ENCODE data around the gene UST. TPM values are rescaled to one million over a fixed set of nuclear protein-coding genes. Genes with fewer than 3 reads are reported as not detected.

The UST gene
- total RNA-seq, 2 experiments from 2014 or later: 1.2 to 1.5 TPM

DNA sequence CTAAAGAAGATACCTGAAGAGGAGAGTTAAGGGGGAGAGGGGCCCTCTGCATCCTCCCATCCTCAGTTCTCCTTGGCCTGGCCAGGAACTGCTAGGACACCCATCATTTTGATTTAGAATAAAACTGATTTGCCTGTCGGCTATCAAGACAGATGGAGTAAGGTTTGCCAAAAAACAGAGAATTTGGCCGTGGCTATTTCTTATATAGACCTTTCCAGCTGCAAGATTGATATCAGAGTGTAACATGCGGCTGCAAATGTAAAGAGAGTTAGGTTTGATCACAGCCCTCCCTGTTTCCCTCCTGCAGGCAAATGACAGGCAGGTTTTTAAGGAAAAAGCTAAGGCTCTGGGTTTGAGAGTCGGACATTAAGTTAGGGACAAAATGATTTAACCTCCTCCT, 344.1 kb downstream of the UST start:
- DNase-seq: no peak
- Mint-ChIP-seq H3K4me3 (no peak overlapping the region), H3K4me1 (ENCODE audit: low read depth) (peaks cover 38% of the 10 kb centered on the region), H3K27ac (no peak overlapping the region), H3K27me3 (no peaks in the 10 kb centered on the region), H3K36me3 (ENCODE audit: low read depth) (peaks cover 3% of the 10 kb centered on the region), H3K9me3 (peaks cover 2% of the 10 kb centered on the region)
- TF ChIP-seq, protein P1, sequence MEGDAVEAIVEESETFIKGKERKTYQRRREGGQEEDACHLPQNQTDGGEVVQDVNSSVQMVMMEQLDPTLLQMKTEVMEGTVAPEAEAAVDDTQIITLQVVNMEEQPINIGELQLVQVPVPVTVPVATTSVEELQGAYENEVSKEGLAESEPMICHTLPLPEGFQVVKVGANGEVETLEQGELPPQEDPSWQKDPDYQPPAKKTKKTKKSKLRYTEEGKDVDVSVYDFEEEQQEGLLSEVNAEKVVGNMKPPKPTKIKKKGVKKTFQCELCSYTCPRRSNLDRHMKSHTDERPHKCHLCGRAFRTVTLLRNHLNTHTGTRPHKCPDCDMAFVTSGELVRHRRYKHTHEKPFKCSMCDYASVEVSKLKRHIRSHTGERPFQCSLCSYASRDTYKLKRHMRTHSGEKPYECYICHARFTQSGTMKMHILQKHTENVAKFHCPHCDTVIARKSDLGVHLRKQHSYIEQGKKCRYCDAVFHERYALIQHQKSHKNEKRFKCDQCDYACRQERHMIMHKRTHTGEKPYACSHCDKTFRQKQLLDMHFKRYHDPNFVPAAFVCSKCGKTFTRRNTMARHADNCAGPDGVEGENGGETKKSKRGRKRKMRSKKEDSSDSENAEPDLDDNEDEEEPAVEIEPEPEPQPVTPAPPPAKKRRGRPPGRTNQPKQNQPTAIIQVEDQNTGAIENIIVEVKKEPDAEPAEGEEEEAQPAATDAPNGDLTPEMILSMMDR (IDR thresholded peaks at IDR 0.05): no peak
- ATAC-seq: no peak
- POLR2A ChIA-PET: no interaction called here
- intact Hi-C loops (cut with micrococcal nuclease): no loop called here
- CTCF ChIA-PET: interaction anchor here (0.9 to 1.3 kb wide), 3 partner anchors 15 to 138 kb away, joined by 3 to 4 read pairs (median 3); no protein-coding TSS in a partner anchor

DNA sequence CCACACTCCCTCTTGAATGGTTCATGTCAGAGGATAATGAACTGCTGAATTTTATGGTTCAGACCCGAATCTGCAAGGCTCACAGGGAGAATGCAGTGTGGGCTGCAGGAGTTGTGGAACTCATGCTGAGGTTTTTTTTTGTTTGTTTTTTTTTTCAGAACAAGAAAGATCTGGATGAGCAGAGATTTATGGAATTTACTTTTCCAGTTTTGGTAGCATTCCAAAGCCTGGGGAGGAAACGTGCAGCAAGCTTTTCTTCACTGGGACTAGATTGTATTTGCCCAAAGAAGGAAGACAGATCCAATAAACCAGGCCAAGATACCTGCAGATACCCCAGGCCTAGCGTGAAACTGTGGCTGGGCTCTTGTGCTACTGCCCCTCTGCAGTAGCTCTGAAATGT, 346.8 kb downstream of the UST start:
- Mint-ChIP-seq H3K36me3 (ENCODE audit: low read depth) (peaks cover 20% of the 10 kb centered on the region), H3K27ac (peak overlapping the region; percentile 96), H3K4me3 (peak overlapping the region; percentile 62), H3K4me1 (ENCODE audit: low read depth) (peaks cover 50% of the 10 kb centered on the region), H3K27me3 (no peaks in the 10 kb centered on the region), H3K9me3 (peaks cover 11% of the 10 kb centered on the region)
- ChIA-PET CTCF (interaction anchor here (0.6 to 3.8 kb wide), 7 partner anchors 8 to 338 kb away, joined by 3 to 14 read pairs (median 8); no protein-coding TSS in a partner anchor), POLR2A (interaction anchor here (1.3 to 1.6 kb wide), 3 partner anchors 14 to 338 kb away, joined by 3 to 5 read pairs (median 4); no protein-coding TSS in a partner anchor)
- no peak for DNase-seq
- TF ChIP-seq, protein P1 (IDR thresholded peaks at IDR 0.05): no peak
- ATAC-seq: no peak
- intact Hi-C loops (cut with micrococcal nuclease): no loop called here

DNA sequence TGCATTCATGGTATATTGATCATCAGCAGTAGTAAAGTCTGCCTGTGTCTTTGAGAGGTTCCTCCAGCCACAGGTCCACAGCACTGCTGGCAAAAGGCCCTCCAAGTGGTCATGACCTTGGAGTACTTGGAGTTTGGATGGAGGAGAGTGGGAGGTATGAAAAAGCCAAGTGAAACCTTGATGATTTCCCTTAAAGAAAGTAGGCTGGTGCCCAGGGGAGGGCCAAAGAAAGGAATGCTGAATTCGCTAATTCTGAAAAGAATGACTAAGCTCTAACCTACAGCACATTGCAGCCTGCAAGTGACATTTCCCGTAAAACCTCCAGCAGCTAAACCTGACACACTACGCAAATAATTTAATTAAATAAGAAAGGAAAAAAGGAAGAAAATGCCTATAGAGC, 347.3 kb downstream of the UST start:
- ChIA-PET POLR2A (interaction anchor here (0.7 to 1.6 kb wide), 15 partner anchors 9 to 338 kb away, joined by 3 to 6 read pairs (median 4); no protein-coding TSS in a partner anchor), CTCF (interaction anchor here (0.7 to 3.8 kb wide), 12 partner anchors 9 to 338 kb away, joined by 3 to 14 read pairs (median 6); no protein-coding TSS in a partner anchor)
- H3K4me1 Mint-ChIP-seq (ENCODE audit: low read depth): peaks cover 50% of the 10 kb centered on the region
- ATAC-seq (no peak), DNase-seq (peak; percentile 23)
- TF ChIP-seq, protein P1 (IDR thresholded peaks at IDR 0.05): no peak
- intact Hi-C loops (cut with micrococcal nuclease): no loop called here
- H3K36me3 Mint-ChIP-seq (ENCODE audit: low read depth): peaks cover 23% of the 10 kb centered on the region
- H3K27me3 Mint-ChIP-seq: no peaks in the 10 kb centered on the region
- peaks cover 16% of the 10 kb centered on the region for H3K9me3 Mint-ChIP-seq
- H3K4me3 Mint-ChIP-seq: peak overlapping the region; percentile 62
- H3K27ac Mint-ChIP-seq: peak overlapping the region; percentile 96

DNA sequence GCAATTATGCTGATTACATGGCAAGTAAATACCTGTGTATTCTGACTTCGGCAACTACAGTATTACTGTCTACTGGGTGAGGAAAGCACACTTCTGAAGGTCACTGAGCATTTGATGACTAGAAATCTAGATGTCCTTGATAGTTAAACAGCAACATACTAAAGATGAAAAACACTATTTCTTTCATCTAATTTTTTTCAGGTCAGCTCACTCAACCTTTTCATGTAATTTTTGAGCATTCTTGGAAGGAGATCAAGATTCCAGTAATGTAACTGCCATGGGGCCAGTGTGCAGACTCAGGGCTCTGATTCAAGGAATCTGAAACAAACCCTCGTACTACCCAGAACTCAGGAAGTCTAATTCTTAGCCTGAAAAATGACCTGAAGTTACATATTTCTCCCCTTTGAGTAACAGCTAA, 348.1 kb downstream of the UST start:
- DNase-seq: peak; percentile 62
- H3K27ac Mint-ChIP-seq: peak overlapping the region; percentile 96
- H3K36me3 Mint-ChIP-seq (ENCODE audit: low read depth): peaks cover 23% of the 10 kb centered on the region
- TF ChIP-seq, protein P1 (IDR thresholded peaks at IDR 0.05): no peak
- peaks cover 21% of the 10 kb centered on the region for H3K9me3 Mint-ChIP-seq
- ChIA-PET POLR2A (interaction anchor here (0.7 to 1.8 kb wide), 18 partner anchors 10 to 337 kb away, joined by 3 to 7 read pairs (median 4); no protein-coding TSS in a partner anchor), CTCF (interaction anchor here (0.8 to 3.8 kb wide), 15 partner anchors 9 to 337 kb away, joined by 3 to 14 read pairs (median 6); no protein-coding TSS in a partner anchor)
- H3K27me3 Mint-ChIP-seq: no peaks in the 10 kb centered on the region
- intact Hi-C loops (cut with micrococcal nuclease): loop anchor here (5.0 kb wide), 1 partner anchor 47 kb away; no protein-coding TSS in a partner anchor
- peaks cover 50% of the 10 kb centered on the region for H3K4me1 Mint-ChIP-seq (ENCODE audit: low read depth)
- ATAC-seq: peak; percentile 84
- peak overlapping the region; percentile 62 for H3K4me3 Mint-ChIP-seq

DNA sequence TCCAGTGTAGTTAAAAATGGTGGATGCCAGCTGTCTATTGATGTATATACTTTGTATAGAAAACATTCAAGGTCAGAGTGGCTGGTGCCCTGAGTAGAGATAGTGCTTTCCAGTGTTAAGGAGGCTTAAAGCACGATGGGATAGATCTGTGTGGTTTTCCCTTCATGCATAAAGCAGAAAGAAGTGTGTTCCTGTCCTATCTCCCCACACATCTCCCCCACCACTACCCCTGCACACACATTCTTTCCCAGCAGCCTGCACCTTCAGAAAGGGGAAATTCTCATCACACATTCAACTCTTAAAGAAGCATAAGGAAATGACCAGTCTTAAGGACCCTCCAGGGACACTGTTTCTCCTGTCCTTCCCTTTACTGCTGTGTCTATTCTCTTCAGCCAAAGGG, 349.0 kb downstream of the UST start:
- intact Hi-C loops (cut with micrococcal nuclease): loop anchor here (5.0 kb wide), 1 partner anchor 46 kb away; no protein-coding TSS in a partner anchor
- ChIA-PET CTCF (interaction anchor here (1.0 to 3.8 kb wide), 14 partner anchors 10 to 336 kb away, joined by 3 to 14 read pairs (median 6); no protein-coding TSS in a partner anchor), POLR2A (interaction anchor here (0.7 to 1.8 kb wide), 6 partner anchors 18 to 44 kb away, joined by 3 to 7 read pairs (median 5); no protein-coding TSS in a partner anchor)
- peak overlapping the region; percentile 96 for H3K27ac Mint-ChIP-seq
- DNase-seq (no peak), ATAC-seq (peak; percentile 7)
- TF ChIP-seq, protein P1 (IDR thresholded peaks at IDR 0.05): no peak
- H3K36me3 Mint-ChIP-seq (ENCODE audit: low read depth): peaks cover 24% of the 10 kb centered on the region
- no peaks in the 10 kb centered on the region for H3K27me3 Mint-ChIP-seq
- peaks cover 21% of the 10 kb centered on the region for H3K9me3 Mint-ChIP-seq
- no peak overlapping the region for H3K4me3 Mint-ChIP-seq
- peaks cover 50% of the 10 kb centered on the region for H3K4me1 Mint-ChIP-seq (ENCODE audit: low read depth)

Measured in activated CD8-positive, alpha-beta T cell treated with anti-CD3 and anti-CD28 coated beads for 36 hours (primary cell).